Measurements from ENCODE around the gene SLC7A10.

Gene SLC7A10

GRCh38 chr19:33225458-33225926 lies at the start of gene SLC7A10:
Gene SLC7A10, minus strand, starts transcription at chr19:33225850. Its CDS starts 147 bp downstream, at chr19:33225703.
- no peak for DNase-seq

GRCh38 chr19:33274663-33275558 lies 49.3 kb upstream of the SLC7A10 start:
- no peak for DNase-seq

GRCh38 chr19:33273881-33274662 lies 48.4 kb upstream of the SLC7A10 start:
- no peak for DNase-seq

GRCh38 chr19:33273065-33273736 lies 47.6 kb upstream of the SLC7A10 start:
- no peak for DNase-seq

GRCh38 chr19:33271246-33272021 lies 45.8 kb upstream of the SLC7A10 start:
- no peak for DNase-seq

DNA sequence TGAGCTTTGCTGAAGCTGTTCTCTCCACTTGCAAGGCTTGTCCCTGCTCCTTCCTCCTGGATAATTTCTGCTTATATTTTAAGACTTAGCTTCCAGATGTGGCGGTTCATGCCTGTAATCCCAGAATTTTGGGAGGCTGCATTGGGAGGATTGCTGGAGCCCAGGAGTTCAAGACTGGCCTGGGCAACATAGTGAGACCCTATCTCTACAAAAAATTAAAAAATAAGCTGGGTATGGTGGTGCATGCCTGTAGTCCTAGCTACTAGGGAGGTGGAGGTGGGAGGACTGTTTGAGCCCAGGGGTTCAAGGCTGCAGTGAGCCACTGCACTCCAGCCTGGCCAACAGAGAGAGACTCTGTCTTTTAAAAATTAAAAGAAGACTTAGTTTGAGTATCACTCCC lies 45.1 kb upstream of the SLC7A10 start:
- no peak for DNase-seq

- DNase-seq, result no peak
Measured at GRCh38 chr19:33269016-33269415, 43.4 kb upstream of the SLC7A10 start.

DNA sequence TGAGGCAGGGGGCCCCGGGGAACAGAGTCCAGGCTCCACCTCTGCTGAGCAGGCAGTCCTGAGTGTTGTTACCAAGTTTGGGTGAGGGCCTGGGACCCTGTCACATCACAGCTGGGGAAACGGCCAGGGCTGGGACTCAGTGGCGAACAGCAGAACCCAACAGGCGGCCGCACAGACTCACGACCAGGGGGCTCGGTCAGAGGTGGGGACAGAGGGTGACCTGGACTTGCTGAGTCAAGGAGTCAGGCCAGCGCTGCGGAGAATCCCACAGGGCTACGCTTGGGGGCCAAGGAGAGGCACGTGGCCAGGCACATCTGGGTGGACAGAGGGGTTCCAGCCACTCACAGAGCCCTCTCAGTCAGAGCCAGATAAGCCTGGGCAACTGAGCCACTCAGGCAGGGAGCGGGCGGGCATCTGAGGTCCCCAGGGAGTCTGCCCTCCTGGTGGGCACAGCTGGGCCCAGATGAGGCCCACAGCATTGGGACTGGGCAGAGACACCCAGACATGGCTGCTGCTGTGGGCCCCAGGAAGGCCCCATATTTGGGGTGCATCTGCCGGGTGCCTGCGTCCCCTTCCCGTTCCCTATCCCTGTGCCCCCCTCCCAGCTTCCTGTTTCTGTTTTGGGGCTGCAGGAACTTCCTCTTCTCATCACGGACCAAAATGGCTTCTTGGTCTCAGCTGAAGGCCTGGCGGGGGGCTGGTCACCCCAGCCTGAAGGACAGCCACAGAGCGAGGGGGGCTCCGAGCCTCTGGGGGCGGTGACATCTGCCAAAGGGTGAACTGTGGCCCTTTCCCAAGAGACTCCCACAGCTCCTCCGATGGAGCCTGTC lies 42.7 kb upstream of the SLC7A10 start:
- DNase-seq, result no peak

GRCh38 chr19:33267706-33268105 lies 42.1 kb upstream of the SLC7A10 start:
- no peak for DNase-seq

DNA sequence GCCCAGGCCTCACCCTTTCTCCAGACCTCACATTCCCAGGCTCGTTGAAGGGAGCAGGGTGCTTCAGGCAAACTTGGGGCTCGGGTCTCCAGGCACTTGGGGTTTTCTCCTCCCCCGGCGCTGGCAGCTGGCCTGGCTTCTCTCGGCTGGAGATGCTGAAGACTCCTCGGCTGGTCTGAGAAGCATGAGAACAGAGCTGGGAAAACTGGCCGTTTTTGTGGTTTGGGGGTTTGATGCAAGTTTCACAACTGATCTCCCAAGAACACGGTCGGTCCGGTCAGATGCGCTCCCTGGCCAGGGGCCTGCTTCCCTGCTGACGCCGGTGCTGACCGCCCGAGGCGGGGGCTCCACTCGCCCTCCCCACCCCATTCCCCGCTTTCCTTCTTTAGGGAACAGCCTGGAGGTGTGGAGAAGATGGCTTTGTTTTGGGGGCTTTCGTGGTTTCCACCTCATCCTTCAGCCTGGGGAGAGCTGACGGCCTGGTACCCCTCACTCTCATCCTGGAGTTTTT lies 41.4 kb upstream of the SLC7A10 start:
- DNase-seq, result no peak

DNA sequence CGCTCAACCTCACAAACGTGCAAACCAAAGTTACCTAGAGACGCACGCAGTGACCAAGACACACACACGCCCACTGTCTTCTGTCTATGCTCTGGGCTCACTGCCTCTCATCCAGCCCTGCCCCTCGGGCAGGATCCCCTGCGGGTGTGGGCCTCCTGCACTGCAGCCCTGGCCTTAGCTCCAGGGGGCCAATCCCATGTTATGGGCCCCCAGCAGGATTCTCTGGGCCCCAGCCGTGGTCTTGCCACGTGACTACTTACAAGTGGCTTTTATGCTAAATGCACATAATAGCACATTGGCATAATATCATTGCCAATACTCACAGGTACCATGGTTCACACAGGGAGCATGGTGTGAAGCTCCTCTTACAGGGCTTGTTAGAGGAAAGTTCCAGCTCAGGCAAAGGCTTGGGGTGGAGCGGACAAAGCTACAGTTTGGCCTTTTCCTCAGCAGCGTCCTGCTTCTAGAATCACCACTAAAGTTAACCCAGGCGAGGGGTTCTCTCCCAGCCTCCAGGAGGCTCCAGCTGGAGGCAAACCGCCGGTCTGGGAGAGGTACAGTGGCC lies 39.3 kb upstream of the SLC7A10 start:
- DNase-seq, result no peak

GRCh38 chr19:33263325-33264023 lies 37.8 kb upstream of the SLC7A10 start:
- DNase-seq, result no peak

- no peak for DNase-seq
Measured at GRCh38 chr19:33261511-33262189, 36.0 kb upstream of the SLC7A10 start.

DNA sequence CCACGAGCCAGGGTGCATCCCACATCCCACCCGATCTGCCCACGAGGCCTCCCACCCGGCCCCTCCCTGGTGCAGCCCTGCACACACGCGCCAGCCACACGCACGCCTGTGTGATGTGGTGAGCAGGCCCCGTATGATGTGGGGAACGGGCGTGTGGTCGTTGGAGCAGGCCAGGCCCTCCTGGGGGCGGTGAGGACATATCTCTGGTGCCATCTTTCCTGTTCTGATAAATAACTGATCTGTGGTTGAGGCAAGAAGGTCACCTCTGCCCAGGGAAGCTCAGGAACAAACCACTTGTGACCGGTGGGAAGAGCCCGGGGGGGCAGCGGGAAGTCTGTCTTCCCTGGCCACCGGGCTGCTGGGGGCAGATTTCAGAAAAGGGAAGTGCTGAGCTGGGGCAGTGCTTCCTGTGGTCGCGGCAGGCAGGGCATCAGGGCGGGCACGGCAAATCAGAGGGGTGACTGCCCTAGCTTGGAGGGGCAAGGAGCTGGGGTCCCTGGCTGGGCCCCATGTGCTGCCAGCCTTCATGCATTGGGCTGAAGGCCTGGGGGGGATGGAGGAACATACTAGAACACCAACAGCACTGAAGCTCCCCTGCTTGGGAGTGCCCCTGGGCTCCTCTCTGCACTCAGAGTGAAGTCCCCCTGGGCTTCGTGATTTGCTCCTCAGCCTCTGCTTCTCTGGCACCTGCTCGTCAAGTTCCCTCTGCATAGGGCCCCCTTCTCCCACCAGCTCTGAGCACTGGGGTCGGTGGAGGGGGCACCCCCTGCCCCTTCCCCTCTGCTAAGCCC lies 35.2 kb upstream of the SLC7A10 start:
- no peak for DNase-seq

DNA sequence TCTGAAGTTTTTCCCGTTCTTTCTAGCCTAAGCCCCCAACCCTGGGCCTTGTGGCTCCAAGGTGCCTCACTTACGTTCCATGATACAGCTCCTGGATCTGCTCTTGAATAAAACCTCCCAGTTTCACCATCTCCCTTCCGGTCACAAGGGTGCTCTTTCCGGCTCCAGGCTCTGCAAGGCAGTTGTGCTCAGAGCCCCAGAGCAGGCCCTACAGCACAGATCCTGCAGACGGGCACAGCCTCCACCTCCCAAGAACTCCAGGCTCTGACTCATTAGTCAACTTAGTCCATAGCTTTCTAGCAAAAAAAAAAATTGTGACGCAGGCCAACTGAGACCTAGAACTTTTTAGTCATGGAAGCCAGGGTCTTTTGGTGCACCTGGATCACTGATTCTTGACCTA lies 33.9 kb upstream of the SLC7A10 start:
- DNase-seq, result no peak

DNA sequence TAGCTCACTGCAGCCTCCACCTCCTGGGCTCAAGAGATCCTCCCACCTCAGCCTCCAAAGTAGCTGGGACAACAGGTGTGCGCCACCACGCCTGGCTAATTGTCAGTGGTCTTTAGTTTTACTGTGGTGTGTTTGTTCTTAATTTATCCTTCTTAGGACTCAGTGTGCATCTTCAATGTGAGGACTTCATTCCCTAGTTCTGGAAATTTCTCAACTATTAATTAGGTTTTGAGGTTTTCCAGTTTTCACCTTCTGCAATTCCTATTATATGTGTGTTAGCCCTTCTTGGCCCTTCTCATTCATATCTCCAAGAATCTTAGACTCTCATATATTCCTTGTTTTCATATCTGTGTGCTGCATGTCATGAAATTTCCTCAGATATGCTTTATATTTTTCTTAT lies 32.2 kb upstream of the SLC7A10 start:
- DNase-seq, result no peak

- no peak for DNase-seq
Measured at GRCh38 chr19:33256261-33256660, 30.6 kb upstream of the SLC7A10 start.

DNA sequence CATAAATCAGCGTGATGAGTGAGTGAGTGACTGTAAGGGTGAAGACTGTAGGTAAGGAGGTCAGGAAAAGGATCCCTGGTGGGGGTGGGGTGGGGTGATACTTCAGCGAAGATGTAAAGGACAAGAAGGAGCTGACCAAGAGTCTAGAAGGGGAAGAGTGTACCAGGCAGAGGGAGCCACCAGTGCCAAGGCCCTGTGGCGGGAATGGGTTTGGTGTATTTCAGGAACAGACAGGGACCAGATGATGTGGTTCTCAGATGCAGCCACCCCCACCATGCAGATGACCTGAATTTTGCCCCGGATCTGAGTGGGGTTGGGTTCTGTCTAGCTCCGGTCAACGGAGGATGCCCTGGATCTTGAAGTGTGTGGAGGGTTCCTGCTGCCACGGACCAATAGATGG lies 30.1 kb upstream of the SLC7A10 start:
- DNase-seq, result no peak

All from stimulated activated naive CD4-positive, alpha-beta T cell (primary cell).